RWPE1 (cell line): ENCODE measurements around the gene ACTR3.

Experiments
- CTCF ChIA-PET: fragments of 350-600 bp; sonication (Branson Sonifier 250); formaldehyde crosslinking; extraction: SDS; loops from one replicate; lab custom pipeline; 2021; lab: Yijun Ruan, JAX
- POLR2A ChIA-PET: fragments of 400-600 bp; formaldehyde crosslinking; extraction: SDS; loops from one replicate; lab custom pipeline; 2020; ENCODE audit warnings: antibody characterized with exemption; ENCODE audit not compliant: low non-redundant PET; lab: Yijun Ruan, JAX
- DNase-seq: peaks from one replicate; pipeline ENCODE4 v3.0.0; 2012; ENCODE audit warnings: low spot score
- H3K27ac ChIP-seq: fragments of 450-650 bp; 2 replicates; pipeline ENCODE4 v1.5.1; 2017
- CTCF ChIP-seq: fragments of 450-650 bp; conservative IDR thresholded peaks from 2 replicates; pipeline ENCODE4 v1.5.1; 2017; ENCODE audit warnings: low read depth, mild to moderate bottlenecking

The ACTR3 gene

GRCh38 chr2:113977060-113977659 is 87.3 kb downstream of the ACTR3 start:
- no peak for DNase-seq
- no peak for TF ChIP-seq CTCF
- CTCF ChIA-PET, result interaction anchor here (0.6 to 2.9 kb wide), 3 partner anchors 86 to 1947 kb away, joined by 3 to 19 read pairs (median 4); no protein-coding TSS in a partner anchor
- no peak overlapping the region for H3K27ac ChIP-seq
- POLR2A ChIA-PET, result no interaction called here

GRCh38 chr2:113977660-113978523 is 88.0 kb downstream of the ACTR3 start:
- CTCF ChIA-PET, result interaction anchor here (0.6 to 2.9 kb wide), 8 partner anchors 10 to 1946 kb away, joined by 3 to 19 read pairs (median 4); no protein-coding TSS in a partner anchor
- POLR2A ChIA-PET, result no interaction called here
- no peak overlapping the region for H3K27ac ChIP-seq
- no peak; the same call in 1 of the 2 replicates for TF ChIP-seq CTCF
- peak; percentile 63 for DNase-seq

GRCh38 chr2:113978524-113979190 is 88.8 kb downstream of the ACTR3 start:
- ChIA-PET POLR2A (no interaction called here), CTCF (interaction anchor here (0.7 to 2.9 kb wide), 5 partner anchors 10 to 585 kb away, joined by 3 to 19 read pairs (median 4); no protein-coding TSS in a partner anchor)
- no peak for DNase-seq
- TF ChIP-seq CTCF, result no peak
- H3K27ac ChIP-seq, result no peak overlapping the region

GRCh38 chr2:113979191-113980128 is 89.6 kb downstream of the ACTR3 start:
- DNase-seq, result no peak
- TF ChIP-seq CTCF, result peak; percentile 17; the same call in 1 of the 2 replicates
- CTCF ChIA-PET, result interaction anchor here (0.7 to 1.6 kb wide), 2 partner anchors 11 to 282 kb away, joined by 3 to 4 read pairs; no protein-coding TSS in a partner anchor
- POLR2A ChIA-PET, result no interaction called here
- no peak overlapping the region for H3K27ac ChIP-seq

- CTCF ChIA-PET, result interaction anchor here (0.6 kb wide), 1 partner anchor 268 kb away, joined by 3 read pairs; no protein-coding TSS in a partner anchor
- H3K27ac ChIP-seq, result no peak overlapping the region
- POLR2A ChIA-PET, result no interaction called here
- TF ChIP-seq CTCF, result no peak
- DNase-seq, result no peak
These were observed 91.1 kb downstream of the ACTR3 start for GRCh38 chr2:113980946-113981345.
